ENCODE measurements around the gene CALN1. TPM values are rescaled to one million over a fixed set of nuclear protein-coding genes. Genes with fewer than 3 reads are reported as not detected.
A peak's percentile ranks its signal among the peaks of the same experiment; 100 is the strongest.

The CALN1 gene
- polyA plus RNA-seq, 4 donors = under 0.01 to 0.07 (median 0.06) TPM; not detected in 1

- Histone ChIP-seq H3K27ac (ENCODE audit: low read depth in 1 of 3, low read length in 2 of 3) (no peak overlapping the region), H3K36me3 (ENCODE audit: control insufficient read depth in 3 of 3, insufficient read depth in 2 of 3, low read depth in 1 of 3, low read length in 3 of 3) (no peaks in the 10 kb centered on the region), H3K9me3 (ENCODE audit: control insufficient read depth in 2 of 2, insufficient read depth in 1 of 2, low read depth in 1 of 2, low read length in 1 of 2) (peaks cover 0 to 6% of the 10 kb centered on the region in 2 donors), H3K4me3 (ENCODE audit: low read depth in 1 of 3, low read length in 3 of 3) (no peak overlapping the region), H3K27me3 (ENCODE audit: control insufficient read depth in 3 of 3, insufficient read depth in 3 of 3, low read length in 3 of 3) (no peaks in the 10 kb centered on the region), H3K4me1 (ENCODE audit: control insufficient read depth in 3 of 3, insufficient read depth in 2 of 3, low read depth in 1 of 3, low read length in 2 of 3) (no peaks in the 10 kb centered on the region)
- WGBS, 3 donors = 70 to 74% (median 72%) methylated on average over 3 of the region's 3 CpGs
- no peak for FAIRE-seq
- no peak for DNase-seq
Measured at GRCh38 chr7:72267291-72267800, 144.8 kb downstream of the CALN1 start.

DNA sequence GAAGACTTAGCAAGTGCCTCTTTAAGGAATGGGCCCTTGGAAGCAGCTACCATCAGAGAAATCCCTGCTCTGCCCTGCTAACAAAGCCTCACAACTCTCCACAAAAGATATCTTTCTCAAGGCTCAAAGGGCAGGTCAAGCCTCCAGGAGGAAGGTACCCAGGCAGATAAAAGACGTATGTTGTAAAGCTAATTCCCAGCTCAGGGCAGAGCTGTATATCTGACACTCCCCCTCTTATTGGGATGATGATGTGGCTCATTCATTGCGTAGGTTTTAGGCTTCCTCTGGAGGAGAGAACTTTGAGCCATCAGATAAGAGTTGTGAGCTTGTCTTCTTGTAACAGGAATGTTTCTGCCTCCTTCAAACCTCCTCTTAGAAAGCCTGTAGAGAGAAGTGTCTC is 145.4 kb downstream of the CALN1 start:
- Histone ChIP-seq H3K4me3 (ENCODE audit: low read depth in 1 of 3, low read length in 3 of 3) (no peak overlapping the region), H3K27ac (ENCODE audit: low read depth in 1 of 3, low read length in 2 of 3) (no peak overlapping the region), H3K9me3 (ENCODE audit: control insufficient read depth in 2 of 2, insufficient read depth in 1 of 2, low read depth in 1 of 2, low read length in 1 of 2) (peaks cover 0 to 6% of the 10 kb centered on the region in 2 donors), H3K36me3 (ENCODE audit: control insufficient read depth in 3 of 3, insufficient read depth in 2 of 3, low read depth in 1 of 3, low read length in 3 of 3) (no peaks in the 10 kb centered on the region), H3K27me3 (ENCODE audit: control insufficient read depth in 3 of 3, insufficient read depth in 3 of 3, low read length in 3 of 3) (no peaks in the 10 kb centered on the region), H3K4me1 (ENCODE audit: control insufficient read depth in 3 of 3, insufficient read depth in 2 of 3, low read depth in 1 of 3, low read length in 2 of 3) (no peaks in the 10 kb centered on the region)
- FAIRE-seq (no peak), DNase-seq (peak in 1 of 2 donors; percentile 51)
- WGBS, 3 donors = 29 to 53% (median 43%) methylated on average over 2 of the region's 2 CpGs

DNA sequence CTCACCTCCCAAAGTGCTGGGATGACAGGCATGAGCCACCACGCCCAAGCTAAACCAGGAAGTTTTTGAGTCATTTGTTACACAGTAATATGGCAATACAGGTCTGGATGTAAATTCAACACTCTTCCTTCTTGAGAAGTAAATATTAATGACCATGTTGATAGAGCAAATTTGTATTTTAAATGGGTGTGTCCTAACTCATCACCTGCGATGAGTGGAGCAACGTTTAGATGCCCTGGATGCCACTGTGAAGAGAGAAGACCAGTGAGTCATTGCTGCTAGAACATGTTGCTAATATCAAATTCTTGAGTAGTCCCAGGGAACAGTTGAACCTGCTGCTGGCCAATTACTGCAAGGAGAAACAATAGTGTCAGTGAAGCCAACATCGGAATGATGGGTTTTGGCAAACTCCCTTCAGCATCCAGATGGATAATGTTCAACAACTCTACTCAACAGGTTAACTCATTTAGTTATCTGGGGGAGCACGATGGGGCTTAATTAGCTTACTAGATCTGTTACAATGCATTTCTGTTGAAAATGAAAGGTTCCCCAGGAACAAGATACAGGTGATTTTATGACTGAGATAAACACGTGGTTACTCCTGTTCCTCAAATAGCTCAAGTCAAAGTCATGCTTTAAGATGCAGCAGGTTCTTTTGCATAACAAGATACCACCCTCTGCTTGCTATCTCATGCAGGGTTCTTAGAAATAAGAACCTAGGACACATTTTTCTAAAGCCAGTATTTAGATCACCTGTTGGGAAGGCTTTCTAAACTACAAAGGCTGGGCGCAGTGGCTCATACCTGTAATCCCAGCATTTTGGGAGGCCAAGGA is 146.8 kb downstream of the CALN1 start:
- no peak for FAIRE-seq

DNA sequence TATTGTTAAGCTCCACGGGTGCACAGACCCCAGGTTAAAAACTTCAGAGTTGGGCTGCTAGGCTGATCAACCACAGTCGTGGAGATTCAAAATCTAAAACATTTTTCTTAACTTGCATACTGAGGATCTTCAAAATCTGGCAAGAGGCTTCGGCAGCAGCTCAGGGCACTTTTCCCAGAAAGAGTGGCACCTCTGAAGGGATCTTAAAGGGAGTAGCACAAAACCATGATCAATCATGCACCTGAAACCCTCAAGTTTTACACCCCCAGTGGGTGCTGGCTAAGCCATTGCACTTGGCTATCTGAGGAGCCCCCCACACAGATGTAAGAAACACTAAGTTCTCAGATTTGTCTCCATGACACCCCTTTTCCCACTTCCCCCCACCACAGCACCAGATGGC is 151.7 kb downstream of the CALN1 start:
- no peak overlapping the region for H3K27ac ChIP-seq (ENCODE audit: low read depth in 1 of 3, low read length in 2 of 3)
- no peak for FAIRE-seq

More for the DNA sequence above, 146.8 kb downstream of the CALN1 start:
- no peaks in the 10 kb centered on the region for H3K27me3 ChIP-seq (ENCODE audit: control insufficient read depth in 3 of 3, insufficient read depth in 3 of 3, low read length in 3 of 3)
- WGBS, 3 donors = 71 to 76% (median 75%) methylated on average over 7 of the region's 7 CpGs
- DNase-seq = no peak
- no peak overlapping the region for H3K27ac ChIP-seq (ENCODE audit: low read depth in 1 of 3, low read length in 2 of 3)
- H3K9me3 ChIP-seq (ENCODE audit: control insufficient read depth in 2 of 2, insufficient read depth in 1 of 2, low read depth in 1 of 2, low read length in 1 of 2) = peaks cover 0 to 3% of the 10 kb centered on the region in 2 donors
- H3K36me3 ChIP-seq (ENCODE audit: control insufficient read depth in 3 of 3, insufficient read depth in 2 of 3, low read depth in 1 of 3, low read length in 3 of 3) = no peaks in the 10 kb centered on the region
- H3K4me3 ChIP-seq (ENCODE audit: low read depth in 1 of 3, low read length in 3 of 3) = no peak overlapping the region
- no peaks in the 10 kb centered on the region for H3K4me1 ChIP-seq (ENCODE audit: control insufficient read depth in 3 of 3, insufficient read depth in 2 of 3, low read depth in 1 of 3, low read length in 2 of 3)

GRCh38 chr7:72258074-72258473 is 154.1 kb downstream of the CALN1 start:
- H3K9me3 ChIP-seq (ENCODE audit: control insufficient read depth in 2 of 2, insufficient read depth in 1 of 2, low read depth in 1 of 2, low read length in 1 of 2) = no peaks in the 10 kb centered on the region
- no peak overlapping the region for H3K27ac ChIP-seq (ENCODE audit: low read depth in 1 of 3, low read length in 2 of 3)
- H3K4me3 ChIP-seq (ENCODE audit: low read depth in 1 of 3, low read length in 3 of 3) = no peak overlapping the region
- H3K36me3 ChIP-seq (ENCODE audit: control insufficient read depth in 3 of 3, insufficient read depth in 2 of 3, low read depth in 1 of 3, low read length in 3 of 3) = no peaks in the 10 kb centered on the region
- H3K27me3 ChIP-seq (ENCODE audit: control insufficient read depth in 3 of 3, insufficient read depth in 3 of 3, low read length in 3 of 3) = no peaks in the 10 kb centered on the region
- FAIRE-seq = no peak
- WGBS, 3 donors = 38 to 56% (median 56%) methylated on average over 3 of the region's 3 CpGs
- no peaks in the 10 kb centered on the region for H3K4me1 ChIP-seq (ENCODE audit: control insufficient read depth in 3 of 3, insufficient read depth in 2 of 3, low read depth in 1 of 3, low read length in 2 of 3)
- peak in 1 of 2 donors; percentile 15 for DNase-seq

More for the DNA sequence above, 151.7 kb downstream of the CALN1 start:
- DNase-seq = no peak
- Histone ChIP-seq H3K4me1 (ENCODE audit: control insufficient read depth in 3 of 3, insufficient read depth in 2 of 3, low read depth in 1 of 3, low read length in 2 of 3) (no peaks in the 10 kb centered on the region), H3K9me3 (ENCODE audit: control insufficient read depth in 2 of 2, insufficient read depth in 1 of 2, low read depth in 1 of 2, low read length in 1 of 2) (no peaks in the 10 kb centered on the region), H3K4me3 (ENCODE audit: low read depth in 1 of 3, low read length in 3 of 3) (no peak overlapping the region), H3K36me3 (ENCODE audit: control insufficient read depth in 3 of 3, insufficient read depth in 2 of 3, low read depth in 1 of 3, low read length in 3 of 3) (no peaks in the 10 kb centered on the region), H3K27me3 (ENCODE audit: control insufficient read depth in 3 of 3, insufficient read depth in 3 of 3, low read length in 3 of 3) (no peaks in the 10 kb centered on the region)
- 40 to 51% (median 49%) methylated on average over 3 of the region's 3 CpGs for WGBS, 3 donors

GRCh38 chr7:72254455-72254854 is 157.7 kb downstream of the CALN1 start:
- 69 to 77% (median 69%) methylated on average over 4 of the region's 4 CpGs for WGBS, 3 donors
- DNase-seq (no peak), FAIRE-seq (no peak)
- Histone ChIP-seq H3K36me3 (ENCODE audit: control insufficient read depth in 3 of 3, insufficient read depth in 2 of 3, low read depth in 1 of 3, low read length in 3 of 3) (no peaks in the 10 kb centered on the region), H3K9me3 (ENCODE audit: control insufficient read depth in 2 of 2, insufficient read depth in 1 of 2, low read depth in 1 of 2, low read length in 1 of 2) (peaks cover 0 to 6% of the 10 kb centered on the region in 2 donors), H3K4me3 (ENCODE audit: low read depth in 1 of 3, low read length in 3 of 3) (no peak overlapping the region), H3K27me3 (ENCODE audit: control insufficient read depth in 3 of 3, insufficient read depth in 3 of 3, low read length in 3 of 3) (no peaks in the 10 kb centered on the region), H3K4me1 (ENCODE audit: control insufficient read depth in 3 of 3, insufficient read depth in 2 of 3, low read depth in 1 of 3, low read length in 2 of 3) (no peaks in the 10 kb centered on the region), H3K27ac (ENCODE audit: low read depth in 1 of 3, low read length in 2 of 3) (no peak overlapping the region)

DNA sequence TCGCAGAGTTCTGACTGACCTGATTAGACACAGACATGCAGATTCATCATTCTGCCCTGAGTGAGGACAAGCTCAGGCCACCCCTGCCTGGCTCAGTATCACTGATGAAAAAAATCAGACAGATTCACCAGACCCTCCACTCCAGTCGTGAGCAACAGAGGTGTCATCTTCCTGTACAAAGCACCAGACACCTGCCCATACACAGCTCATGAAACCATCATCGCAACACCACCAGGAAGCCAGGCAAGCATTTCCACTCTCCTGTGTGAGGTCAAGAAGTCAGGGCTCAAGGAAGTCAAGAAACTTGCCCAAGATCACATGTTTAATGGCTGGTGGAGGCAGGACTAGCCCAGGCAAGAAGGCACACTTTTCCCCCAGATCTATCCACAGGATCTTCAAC is 163.0 kb downstream of the CALN1 start:
- Histone ChIP-seq H3K27me3 (ENCODE audit: control insufficient read depth in 3 of 3, insufficient read depth in 3 of 3, low read length in 3 of 3) (no peaks in the 10 kb centered on the region), H3K4me3 (ENCODE audit: low read depth in 1 of 3, low read length in 3 of 3) (no peak overlapping the region), H3K9me3 (ENCODE audit: control insufficient read depth in 2 of 2, insufficient read depth in 1 of 2, low read depth in 1 of 2, low read length in 1 of 2) (peaks cover 0 to 16% of the 10 kb centered on the region in 2 donors), H3K4me1 (ENCODE audit: control insufficient read depth in 3 of 3, insufficient read depth in 2 of 3, low read depth in 1 of 3, low read length in 2 of 3) (no peaks in the 10 kb centered on the region), H3K36me3 (ENCODE audit: control insufficient read depth in 3 of 3, insufficient read depth in 2 of 3, low read depth in 1 of 3, low read length in 3 of 3) (no peaks in the 10 kb centered on the region), H3K27ac (ENCODE audit: low read depth in 1 of 3, low read length in 2 of 3) (no peak overlapping the region)
- WGBS, 3 donors = 78 to 86% (median 82%) methylated on average over 3 of the region's 3 CpGs
- DNase-seq (no peak), FAIRE-seq (no peak)

DNA sequence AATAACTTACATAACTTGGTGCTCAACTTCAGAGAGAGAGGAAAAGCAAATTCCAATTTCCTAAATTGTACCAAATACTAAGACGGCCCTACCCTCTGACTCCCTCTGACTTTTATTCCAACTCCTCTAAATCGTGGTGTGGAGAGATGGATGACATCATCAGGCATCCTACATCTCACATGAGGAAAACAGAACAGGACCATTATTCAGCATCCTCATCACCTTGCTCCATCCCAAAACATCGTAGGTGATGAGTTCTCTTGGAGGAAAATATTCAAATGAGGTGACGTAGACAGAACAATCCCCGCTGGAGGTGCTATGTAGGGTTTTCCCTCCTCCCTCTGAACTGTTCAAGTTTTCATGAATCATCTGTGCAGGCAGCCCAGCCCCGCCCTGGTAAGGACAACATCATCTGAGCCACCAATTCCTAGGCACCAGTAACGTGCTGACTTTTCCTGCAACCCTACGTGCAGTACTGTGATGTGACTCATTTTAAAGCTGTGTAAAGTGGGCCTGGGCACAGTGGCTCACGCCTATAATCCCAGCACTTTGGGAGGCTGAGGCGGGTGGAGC is 167.2 kb downstream of the CALN1 start:
- Histone ChIP-seq H3K9me3 (ENCODE audit: control insufficient read depth in 2 of 2, insufficient read depth in 1 of 2, low read depth in 1 of 2, low read length in 1 of 2) (peaks cover 0 to 10% of the 10 kb centered on the region in 2 donors), H3K4me1 (ENCODE audit: control insufficient read depth in 3 of 3, insufficient read depth in 2 of 3, low read depth in 1 of 3, low read length in 2 of 3) (no peaks in the 10 kb centered on the region), H3K27ac (ENCODE audit: low read depth in 1 of 3, low read length in 2 of 3) (no peak overlapping the region), H3K36me3 (ENCODE audit: control insufficient read depth in 3 of 3, insufficient read depth in 2 of 3, low read depth in 1 of 3, low read length in 3 of 3) (no peaks in the 10 kb centered on the region), H3K4me3 (ENCODE audit: low read depth in 1 of 3, low read length in 3 of 3) (no peak overlapping the region), H3K27me3 (ENCODE audit: control insufficient read depth in 3 of 3, insufficient read depth in 3 of 3, low read length in 3 of 3) (no peaks in the 10 kb centered on the region)
- FAIRE-seq (no peak), DNase-seq (no peak)
- 70 to 80% (median 76%) methylated on average over 10 of the region's 10 CpGs for WGBS, 3 donors
